OCI-LY7 (cell line): ENCODE results near the gene GEN1. TPM values are rescaled to one million over a fixed set of nuclear protein-coding genes. Genes with fewer than 3 reads are reported as not detected.
A peak's percentile ranks its signal among the peaks of the same experiment; 100 is the strongest.

Experiments
- BruUV-seq: library from RNA; stranded (reverse); fragments of 400-500 nt; replicated peaks from 2 replicates; lab custom pipeline; 2021; lab: Mats Ljungman, UMichigan
- CTCF ChIA-PET: fragments of 300-600 bp; sonication (Branson Sonifier 250); formaldehyde crosslinking; loops from one replicate; lab custom pipeline; 2022; ENCODE audit warnings: antibody characterized with exemption; ENCODE audit not compliant: unreplicated experiment; lab: Charles Lee
- POLR2A ChIA-PET: fragments of 300-600 bp; sonication (Branson Sonifier 250); formaldehyde crosslinking; loops from one replicate; lab custom pipeline; 2022; ENCODE audit warnings: antibody characterized with exemption; lab: Charles Lee
- DNase-seq: peaks from one replicate; pipeline ENCODE4 v3.0.0-alpha.2; 2015; ENCODE audit warnings: low spot score
- H2AFZ ChIP-seq: fragments of 200-600 bp; sonication (generic), shearing (Covaris generic); 2 replicates; pipeline ENCODE4 v1.6.1; 2014; ENCODE audit warnings: mild to moderate bottlenecking, antibody characterized with exemption, low read length, moderate library complexity
- H3K27ac ChIP-seq: fragments of 200-600 bp; sonication (generic); 2 replicates; pipeline ENCODE4 v1.5.1; 2014; ENCODE audit warnings: mixed run types, low read depth, mild to moderate bottlenecking, moderate library complexity, low read length, inconsistent platforms; ENCODE audit not compliant: poor library complexity, severe bottlenecking
- H3K36me3 ChIP-seq: fragments of 200-600 bp; sonication (generic); 2 replicates; pipeline ENCODE4 v1.6.1; 2014; ENCODE audit warnings: mild to moderate bottlenecking, antibody characterized with exemption, low read length, moderate library complexity, mixed read lengths; ENCODE audit not compliant: insufficient read depth
- H3K4me1 ChIP-seq: fragments of 200-600 bp; sonication (generic); 2 replicates; pipeline ENCODE4 v1.5.1; 2014; ENCODE audit warnings: mild to moderate bottlenecking, low read length; ENCODE audit not compliant: insufficient read depth, poor library complexity, severe bottlenecking
- H3K4me2 ChIP-seq: fragments of 200-600 bp; sonication (generic); 2 replicates; pipeline ENCODE4 v1.6.1; 2014; ENCODE audit warnings: mild to moderate bottlenecking, low read length
- H3K4me3 ChIP-seq: fragments of 200-600 bp; sonication (generic); 2 replicates; pipeline ENCODE4 v1.5.1; 2014; ENCODE audit warnings: mild to moderate bottlenecking, low read depth, low read length; ENCODE audit not compliant: poor library complexity, severe bottlenecking
- H3K79me2 ChIP-seq: fragments of 200-600 bp; sonication (generic); 2 replicates; pipeline ENCODE4 v1.6.1; 2016; ENCODE audit warnings: low read depth, mild to moderate bottlenecking, low read length, moderate library complexity, mixed read lengths; ENCODE audit not compliant: insufficient read depth
- H3K9me2 ChIP-seq: fragments of 200-600 bp; sonication (generic); 2 replicates; pipeline ENCODE4 v1.6.1; 2016; ENCODE audit warnings: mild to moderate bottlenecking, low read length, mixed read lengths; ENCODE audit not compliant: insufficient read depth
- H3K9me3 ChIP-seq: fragments of 200-600 bp; sonication (generic); 2 replicates; pipeline ENCODE4 v1.6.1; 2014; ENCODE audit warnings: mild to moderate bottlenecking, mixed run types, low read length, mixed read lengths
- H4K20me1 ChIP-seq: fragments of 200-600 bp; sonication (generic); 2 replicates; pipeline ENCODE4 v1.6.1; 2014; ENCODE audit warnings: mild to moderate bottlenecking, antibody characterized with exemption, low read length, moderate library complexity, mixed read lengths; ENCODE audit not compliant: insufficient read depth
- CTCF ChIP-seq: fragments of 200-600 bp; sonication (generic); conservative IDR thresholded peaks from 2 replicates; pipeline ENCODE4 v1.5.1; 2014; ENCODE audit warnings: mild to moderate bottlenecking, antibody characterized with exemption, low read length, moderate library complexity, mixed read lengths
- EZH2phosphoT487 ChIP-seq: fragments of 200-600 bp; sonication (generic); IDR thresholded peaks from 2 replicates; pipeline ENCODE4 v1.6.1; 2018; ENCODE audit warnings: low read depth, borderline replicate concordance, mild to moderate bottlenecking, mixed run types, antibody characterized with exemption, low read length, moderate library complexity, mixed read lengths
- intact Hi-C: fragments of 100-400 bp; cut with micrococcal nuclease; formaldehyde crosslinking; loops from one replicate; pipeline ENCODE4 v1.10.0; 2022; ENCODE audit not compliant: unreplicated experiment
- total RNA-seq, 2 experiments: library from RNA; depleted of rRNA in 1 of 2; stranded (reverse); fragments of >200 nt in 1 of 2; shearing (Covaris generic) in 1 of 2; gene quantifications; 2 replicates each; pipeline ENCODE4 v1.2.3, GENCODE V29; 2014 to 2022

The GEN1 gene
- total RNA-seq, 2 experiments from 2014 or later: 52.5 to 112 TPM

GRCh38 chr2:17805166-17805565 lies 51.2 kb downstream of the GEN1 start:
- Histone ChIP-seq H3K4me1 (peaks cover 40% of the 10 kb centered on the region), H3K4me2 (peak overlapping the region; percentile 88), H2AFZ (peak overlapping the region; percentile 64), H3K4me3 (peak overlapping the region; percentile 54), H3K79me2 (no peaks in the 10 kb centered on the region), H3K9me2 (no peaks in the 10 kb centered on the region), H3K36me3 (no peaks in the 10 kb centered on the region), H4K20me1 (no peaks in the 10 kb centered on the region), H3K27ac (peak overlapping the region; percentile 38), H3K9me3 (no peaks in the 10 kb centered on the region)
- TF ChIP-seq CTCF (no peak), EZH2phosphoT487 (no peak)
- ChIA-PET POLR2A (interaction anchor here (0.5 to 2.0 kb wide), 6 partner anchors 9 to 342 kb away, joined by 3 to 10 read pairs (median 4); partner anchors contain the start of genes GEN1 and SMC6), CTCF (interaction anchor here (0.8 kb wide), 1 partner anchor 15 kb away, joined by 3 read pairs; no protein-coding TSS in a partner anchor)
- intact Hi-C loops: loop anchor here (2.0 kb wide), 1 partner anchor 52 kb away; the partner anchor contains the start of gene SMC6
- no TSS peak for BruUV-seq
- peak; percentile 46 for DNase-seq

GRCh38 chr2:17805717-17806363 lies 51.9 kb downstream of the GEN1 start:
- ChIA-PET POLR2A (interaction anchor here (0.5 to 1.7 kb wide), 4 partner anchors 8 to 90 kb away, joined by 3 to 10 read pairs (median 4); partner anchors contain the start of genes GEN1 and SMC6), CTCF (interaction anchor here (0.8 kb wide), 1 partner anchor 14 kb away, joined by 3 read pairs; no protein-coding TSS in a partner anchor)
- Histone ChIP-seq H3K4me1 (peaks cover 40% of the 10 kb centered on the region), H3K4me2 (peak overlapping the region; percentile 88), H3K79me2 (no peaks in the 10 kb centered on the region), H3K36me3 (no peaks in the 10 kb centered on the region), H3K9me2 (no peaks in the 10 kb centered on the region), H3K27ac (no peak overlapping the region), H4K20me1 (no peaks in the 10 kb centered on the region), H2AFZ (peak overlapping the region; percentile 27; the same call in 1 of the 2 replicates), H3K9me3 (no peaks in the 10 kb centered on the region), H3K4me3 (no peak overlapping the region)
- intact Hi-C loops: loop anchor here (2.0 kb wide), 1 partner anchor 53 kb away; the partner anchor contains the start of gene SMC6
- peak; percentile 55 for DNase-seq
- BruUV-seq: no TSS peak
- TF ChIP-seq EZH2phosphoT487: no peak
- TF ChIP-seq CTCF: no peak
